OCI-LY3 (cell line): Measurements from ENCODE around the gene ASCL5.

ENCODE experiments used
- CTCF ChIP-seq: fragments of 200-600, 300-600 bp; sonication (generic); IDR thresholded peaks from 2 replicates; pipeline ENCODE4 v1.5.1; 2014; ENCODE audit warnings: antibody characterized with exemption, low read length, low read depth
- EZH2phosphoT487 ChIP-seq: fragments of 200-600 bp; shearing (Covaris generic); IDR thresholded peaks from 2 replicates; pipeline ENCODE4 v1.6.1; 2018; ENCODE audit warnings: antibody characterized with exemption, mixed run types, low read depth

GRCh38 chr1:201093962-201094361, 33.0 kb downstream of the ASCL5 start:
- TF ChIP-seq CTCF (no peak), EZH2phosphoT487 (no peak)
